ENCODE results near the gene RBAK.

- TF ChIP-seq CTCF (IDR thresholded peaks at IDR 0.05; ENCODE audit: low read depth, low read length, missing input control) (no peak), ZBTB33 (IDR thresholded peaks at IDR 0.05) (peak; percentile 83), GABPA (IDR thresholded peaks at IDR 0.05 in 1 of 2, conservative IDR thresholded peaks at IDR 0.05 in 1 of 2) (peak; percentile 72 to 93), TAF1 (conservative IDR thresholded peaks at IDR 0.05) (no peak), RAD21 (IDR thresholded peaks at IDR 0.05) (peak in 1 of 2 donors; percentile 13), EGR1 (IDR thresholded peaks at IDR 0.05; ENCODE audit: low read depth in 2 of 2) (peak; percentile 36 to 55), REST (IDR thresholded peaks at IDR 0.05) (peak; percentile 49)
These were observed at the start of gene RBAK for GRCh38 chr7:5045558-5046396.
